HL-60 (cell line): ENCODE results near the gene ZNF316.

ENCODE experiments used
- SPI1 ChIP-seq: IDR thresholded peaks from 2 replicates; pipeline ENCODE4 v1.6.1; 2012; ENCODE audit warnings: low read depth, mild to moderate bottlenecking, borderline replicate concordance
- TF ChIP-seq, protein P1 (sequence below): IDR thresholded peaks from one replicate; pipeline ENCODE4 v1.5.1; 2011; ENCODE audit warnings: low read length, control low read depth, inconsistent platforms; ENCODE audit not compliant: insufficient read depth
- TF ChIP-seq, protein P2 (sequence below): IDR thresholded peaks from 2 replicates; pipeline ENCODE4 v1.6.1; 2012; ENCODE audit warnings: low read depth; ENCODE audit not compliant: insufficient replicate concordance

DNA sequence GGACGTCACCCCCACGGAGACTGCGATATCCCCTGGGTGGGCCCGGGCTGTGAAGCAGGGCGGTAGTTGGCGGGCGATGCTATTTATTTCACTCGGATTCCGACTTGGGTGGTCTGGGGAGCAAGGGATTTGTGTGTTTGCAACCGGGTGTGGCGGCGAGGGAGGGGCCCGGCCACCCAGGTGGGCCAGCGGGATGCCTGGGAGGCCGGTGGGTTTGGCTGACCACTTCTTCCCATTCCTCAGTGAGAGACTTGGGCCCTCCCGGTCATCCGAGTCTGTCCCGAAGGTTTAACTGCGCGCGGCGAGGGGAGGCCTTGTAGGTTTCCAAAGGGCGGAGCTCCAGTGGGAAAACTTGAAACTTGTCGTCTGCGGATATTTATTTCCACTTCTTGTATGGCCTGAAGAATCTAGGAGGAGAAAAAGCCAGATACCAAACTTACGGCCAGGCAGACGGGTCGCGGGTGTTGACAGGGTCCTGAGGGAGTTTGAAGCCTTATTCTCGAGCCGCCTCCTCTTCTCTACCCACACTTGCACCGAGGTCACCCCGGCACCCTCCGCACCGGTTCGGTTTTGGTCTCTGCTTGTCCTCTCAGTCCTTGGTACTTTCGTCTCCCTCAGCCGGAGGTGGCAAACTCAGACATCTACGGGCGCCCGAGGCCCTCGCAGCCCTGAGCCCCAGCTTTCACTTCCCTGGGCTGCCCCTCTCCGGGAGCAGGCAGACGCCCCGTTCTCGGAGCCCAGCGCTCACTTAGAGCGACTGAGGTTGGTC, 17.9 kb downstream of the ZNF316 start:
- TF ChIP-seq, protein P1, sequence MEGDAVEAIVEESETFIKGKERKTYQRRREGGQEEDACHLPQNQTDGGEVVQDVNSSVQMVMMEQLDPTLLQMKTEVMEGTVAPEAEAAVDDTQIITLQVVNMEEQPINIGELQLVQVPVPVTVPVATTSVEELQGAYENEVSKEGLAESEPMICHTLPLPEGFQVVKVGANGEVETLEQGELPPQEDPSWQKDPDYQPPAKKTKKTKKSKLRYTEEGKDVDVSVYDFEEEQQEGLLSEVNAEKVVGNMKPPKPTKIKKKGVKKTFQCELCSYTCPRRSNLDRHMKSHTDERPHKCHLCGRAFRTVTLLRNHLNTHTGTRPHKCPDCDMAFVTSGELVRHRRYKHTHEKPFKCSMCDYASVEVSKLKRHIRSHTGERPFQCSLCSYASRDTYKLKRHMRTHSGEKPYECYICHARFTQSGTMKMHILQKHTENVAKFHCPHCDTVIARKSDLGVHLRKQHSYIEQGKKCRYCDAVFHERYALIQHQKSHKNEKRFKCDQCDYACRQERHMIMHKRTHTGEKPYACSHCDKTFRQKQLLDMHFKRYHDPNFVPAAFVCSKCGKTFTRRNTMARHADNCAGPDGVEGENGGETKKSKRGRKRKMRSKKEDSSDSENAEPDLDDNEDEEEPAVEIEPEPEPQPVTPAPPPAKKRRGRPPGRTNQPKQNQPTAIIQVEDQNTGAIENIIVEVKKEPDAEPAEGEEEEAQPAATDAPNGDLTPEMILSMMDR = no peak
- TF ChIP-seq SPI1 = no peak
- TF ChIP-seq, protein P2, sequence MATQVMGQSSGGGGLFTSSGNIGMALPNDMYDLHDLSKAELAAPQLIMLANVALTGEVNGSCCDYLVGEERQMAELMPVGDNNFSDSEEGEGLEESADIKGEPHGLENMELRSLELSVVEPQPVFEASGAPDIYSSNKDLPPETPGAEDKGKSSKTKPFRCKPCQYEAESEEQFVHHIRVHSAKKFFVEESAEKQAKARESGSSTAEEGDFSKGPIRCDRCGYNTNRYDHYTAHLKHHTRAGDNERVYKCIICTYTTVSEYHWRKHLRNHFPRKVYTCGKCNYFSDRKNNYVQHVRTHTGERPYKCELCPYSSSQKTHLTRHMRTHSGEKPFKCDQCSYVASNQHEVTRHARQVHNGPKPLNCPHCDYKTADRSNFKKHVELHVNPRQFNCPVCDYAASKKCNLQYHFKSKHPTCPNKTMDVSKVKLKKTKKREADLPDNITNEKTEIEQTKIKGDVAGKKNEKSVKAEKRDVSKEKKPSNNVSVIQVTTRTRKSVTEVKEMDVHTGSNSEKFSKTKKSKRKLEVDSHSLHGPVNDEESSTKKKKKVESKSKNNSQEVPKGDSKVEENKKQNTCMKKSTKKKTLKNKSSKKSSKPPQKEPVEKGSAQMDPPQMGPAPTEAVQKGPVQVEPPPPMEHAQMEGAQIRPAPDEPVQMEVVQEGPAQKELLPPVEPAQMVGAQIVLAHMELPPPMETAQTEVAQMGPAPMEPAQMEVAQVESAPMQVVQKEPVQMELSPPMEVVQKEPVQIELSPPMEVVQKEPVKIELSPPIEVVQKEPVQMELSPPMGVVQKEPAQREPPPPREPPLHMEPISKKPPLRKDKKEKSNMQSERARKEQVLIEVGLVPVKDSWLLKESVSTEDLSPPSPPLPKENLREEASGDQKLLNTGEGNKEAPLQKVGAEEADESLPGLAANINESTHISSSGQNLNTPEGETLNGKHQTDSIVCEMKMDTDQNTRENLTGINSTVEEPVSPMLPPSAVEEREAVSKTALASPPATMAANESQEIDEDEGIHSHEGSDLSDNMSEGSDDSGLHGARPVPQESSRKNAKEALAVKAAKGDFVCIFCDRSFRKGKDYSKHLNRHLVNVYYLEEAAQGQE = no peak
